HTERT RPE-1 (cell line): ENCODE data around the gene CHDH.

Experiments used
- in situ Hi-C: fragments of 300-500 bp; cut with MboI; formaldehyde crosslinking; loops from 4 replicates; pipeline ENCODE4 v1.14.3; 2020; ENCODE audit warnings: low sequenced_read_pairs

Gene CHDH

GRCh38 chr3:53826048-53826447 lies 20.2 kb downstream of the CHDH start:
- in situ Hi-C loops = no loop called here

- in situ Hi-C loops = no loop called here
Observed at GRCh38 chr3:53824795-53825194, 21.4 kb downstream of the CHDH start.

GRCh38 chr3:53823956-53824657 lies 22.1 kb downstream of the CHDH start:
- in situ Hi-C loops = no loop called here

- in situ Hi-C loops = no loop called here
Observed at GRCh38 chr3:53823026-53823955, 22.9 kb downstream of the CHDH start.

GRCh38 chr3:53822331-53822741 lies 23.9 kb downstream of the CHDH start:
- in situ Hi-C loops = no loop called here

GRCh38 chr3:53821631-53822121 lies 24.5 kb downstream of the CHDH start:
- in situ Hi-C loops = no loop called here

GRCh38 chr3:53820756-53821580 lies 25.3 kb downstream of the CHDH start:
- in situ Hi-C loops = no loop called here

- in situ Hi-C loops = no loop called here
Observed at GRCh38 chr3:53820084-53820483, 26.1 kb downstream of the CHDH start.

- in situ Hi-C loops = no loop called here
Observed at GRCh38 chr3:53819163-53819868, 26.9 kb downstream of the CHDH start.

GRCh38 chr3:53818221-53819162 lies 27.7 kb downstream of the CHDH start:
- in situ Hi-C loops = no loop called here

GRCh38 chr3:53817809-53818208 lies 28.4 kb downstream of the CHDH start:
- in situ Hi-C loops = no loop called here

GRCh38 chr3:53817211-53817610 lies 29.0 kb downstream of the CHDH start:
- in situ Hi-C loops = no loop called here

- in situ Hi-C loops = no loop called here
Observed at GRCh38 chr3:53816425-53816824, 29.8 kb downstream of the CHDH start.

GRCh38 chr3:53815651-53816050 lies 30.6 kb downstream of the CHDH start:
- in situ Hi-C loops = no loop called here

GRCh38 chr3:53815067-53815466 lies 31.2 kb downstream of the CHDH start:
- in situ Hi-C loops = no loop called here

GRCh38 chr3:53813876-53814275 lies 32.3 kb downstream of the CHDH start:
- in situ Hi-C loops = no loop called here

- in situ Hi-C loops = no loop called here
Observed at GRCh38 chr3:53813229-53813628, 33.0 kb downstream of the CHDH start.

GRCh38 chr3:53812434-53812833 lies 33.8 kb downstream of the CHDH start:
- in situ Hi-C loops = no loop called here
